Measurements from ENCODE around the gene EZH2.

Gene EZH2

DNA sequence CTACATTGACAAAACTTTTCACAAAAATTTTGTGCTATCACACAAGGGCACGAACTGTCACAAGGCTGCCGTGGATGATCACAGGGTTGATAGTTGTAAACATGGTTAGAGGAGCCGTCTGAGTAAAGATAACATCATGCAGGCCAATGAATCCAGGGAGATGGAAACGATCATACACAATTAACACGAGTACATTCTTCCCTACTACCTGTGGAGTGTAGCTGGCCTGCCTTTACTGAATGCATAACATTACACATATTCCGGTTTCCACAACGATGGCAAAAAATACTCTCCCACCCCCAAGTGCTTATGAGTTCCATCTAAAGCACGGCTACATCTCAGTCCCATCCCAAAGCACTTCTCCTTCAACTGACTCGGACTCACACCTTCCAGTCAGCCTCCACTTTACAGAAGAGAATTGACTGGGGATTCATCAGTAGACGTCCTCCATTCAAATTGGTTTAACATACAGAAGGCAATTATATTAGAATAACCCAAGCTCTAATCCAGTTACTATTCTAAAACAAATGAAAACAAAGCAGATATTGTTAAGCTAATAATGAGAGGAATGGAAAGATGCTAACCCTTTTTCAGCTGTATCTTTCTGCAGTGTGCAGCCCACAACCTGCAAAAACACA is 69.0 kb downstream of the EZH2 start:
- DNase-seq (ENCODE audit: insufficient read length, low spot score), result no peak
- no peak for FAIRE-seq

DNA sequence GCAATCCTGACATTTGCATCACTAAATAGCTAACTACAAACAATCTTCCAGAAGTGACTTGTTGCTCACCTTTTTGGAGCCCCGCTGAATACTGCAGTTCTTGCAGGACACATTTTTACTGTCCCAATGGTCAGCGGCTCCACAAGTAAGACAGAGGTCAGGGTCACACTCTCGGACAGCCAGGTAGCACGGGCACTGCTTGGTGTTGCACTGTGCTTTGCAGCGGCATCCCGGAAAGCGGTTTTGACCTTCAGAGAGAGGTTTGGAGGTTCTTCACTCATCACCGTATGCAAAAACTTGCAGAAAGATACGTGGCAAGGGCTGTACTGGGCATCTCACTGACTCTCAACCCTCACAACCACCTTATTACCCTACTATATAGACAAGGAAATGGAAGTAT is 70.2 kb downstream of the EZH2 start:
- no peak for DNase-seq (ENCODE audit: insufficient read length, low spot score)
- no peak for FAIRE-seq

DNA sequence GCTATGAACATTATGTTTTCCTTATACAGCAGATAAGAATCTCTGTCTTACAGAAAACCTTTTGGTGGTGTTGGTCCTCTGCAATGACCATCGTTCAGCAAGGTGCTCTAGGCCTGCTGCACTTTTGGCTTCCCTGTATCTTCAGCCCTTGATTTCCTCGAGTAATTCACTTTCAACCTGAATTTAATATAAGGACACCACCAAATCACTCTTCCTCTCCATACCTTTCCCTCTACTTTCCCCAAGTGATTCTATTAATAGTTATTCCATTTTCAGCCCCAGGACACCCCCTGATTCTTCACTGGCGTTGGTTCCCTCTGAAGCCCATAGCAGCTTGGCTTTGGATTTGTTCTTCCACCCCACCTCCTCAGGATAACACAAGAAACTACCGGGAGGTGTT is 72.2 kb downstream of the EZH2 start:
- DNase-seq (ENCODE audit: insufficient read length, low spot score) (no peak), FAIRE-seq (no peak)

DNA sequence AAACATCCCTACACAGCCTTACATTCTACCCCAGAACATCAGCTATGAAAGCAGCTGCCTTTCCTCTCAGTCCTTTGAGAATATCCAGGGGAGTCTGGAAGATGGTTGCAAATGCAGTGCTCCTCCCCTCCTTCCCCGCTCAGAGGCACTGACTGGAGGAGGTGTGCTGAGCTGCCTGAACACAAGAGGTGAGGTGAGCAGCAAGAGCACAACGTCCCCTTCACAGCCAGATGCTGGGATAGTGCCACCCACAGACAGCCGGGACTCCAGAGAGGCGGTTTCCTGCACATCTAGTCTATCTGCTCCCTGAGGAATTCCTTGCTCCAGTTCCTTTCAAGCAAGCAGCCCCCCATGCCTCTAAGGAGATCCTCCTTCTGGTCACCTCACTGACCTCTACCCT is 74.2 kb downstream of the EZH2 start:
- DNase-seq (ENCODE audit: insufficient read length, low spot score), result no peak
- FAIRE-seq, result no peak

DNA sequence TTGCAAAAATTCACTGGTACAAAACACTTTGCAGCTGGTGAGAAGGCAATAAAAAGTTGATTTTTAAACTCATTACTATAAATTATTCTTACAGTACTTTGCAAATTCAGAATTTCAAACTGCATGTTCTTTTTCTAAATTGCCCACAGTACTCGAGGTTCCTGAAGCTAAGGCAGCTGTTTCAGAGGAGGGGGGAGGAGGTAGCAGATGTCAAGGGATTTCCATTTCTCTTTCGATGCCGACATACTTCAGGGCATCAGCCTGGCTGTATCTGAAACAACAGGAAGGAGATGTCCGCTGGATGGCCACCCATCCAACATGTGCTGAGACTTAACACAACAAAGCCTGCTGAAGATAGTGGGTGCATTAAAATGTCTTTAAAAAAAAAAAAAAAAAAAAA is 76.7 kb downstream of the EZH2 start:
- FAIRE-seq, result no peak
- DNase-seq (ENCODE audit: insufficient read length, low spot score), result no peak

DNA sequence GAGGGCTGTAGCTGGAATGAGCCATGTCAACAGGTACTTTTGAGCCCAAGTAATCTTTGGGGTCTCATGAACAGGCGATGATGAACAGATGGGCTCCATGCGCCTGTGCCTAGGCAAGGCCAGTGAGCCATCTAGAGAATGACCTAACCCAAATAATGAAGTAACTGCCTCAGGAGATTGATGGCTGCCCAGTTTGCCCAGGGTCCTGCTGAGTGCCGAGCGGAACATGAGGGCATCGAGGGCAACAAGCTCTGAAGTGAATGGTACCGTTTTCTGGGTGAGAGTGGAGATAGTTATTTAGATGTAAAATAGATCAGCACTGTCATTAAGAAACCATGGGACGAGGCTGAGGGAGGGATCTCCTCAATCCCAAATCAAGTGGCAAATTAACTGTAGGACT is 77.9 kb downstream of the EZH2 start:
- DNase-seq (ENCODE audit: insufficient read length, low spot score), result no peak

DNA sequence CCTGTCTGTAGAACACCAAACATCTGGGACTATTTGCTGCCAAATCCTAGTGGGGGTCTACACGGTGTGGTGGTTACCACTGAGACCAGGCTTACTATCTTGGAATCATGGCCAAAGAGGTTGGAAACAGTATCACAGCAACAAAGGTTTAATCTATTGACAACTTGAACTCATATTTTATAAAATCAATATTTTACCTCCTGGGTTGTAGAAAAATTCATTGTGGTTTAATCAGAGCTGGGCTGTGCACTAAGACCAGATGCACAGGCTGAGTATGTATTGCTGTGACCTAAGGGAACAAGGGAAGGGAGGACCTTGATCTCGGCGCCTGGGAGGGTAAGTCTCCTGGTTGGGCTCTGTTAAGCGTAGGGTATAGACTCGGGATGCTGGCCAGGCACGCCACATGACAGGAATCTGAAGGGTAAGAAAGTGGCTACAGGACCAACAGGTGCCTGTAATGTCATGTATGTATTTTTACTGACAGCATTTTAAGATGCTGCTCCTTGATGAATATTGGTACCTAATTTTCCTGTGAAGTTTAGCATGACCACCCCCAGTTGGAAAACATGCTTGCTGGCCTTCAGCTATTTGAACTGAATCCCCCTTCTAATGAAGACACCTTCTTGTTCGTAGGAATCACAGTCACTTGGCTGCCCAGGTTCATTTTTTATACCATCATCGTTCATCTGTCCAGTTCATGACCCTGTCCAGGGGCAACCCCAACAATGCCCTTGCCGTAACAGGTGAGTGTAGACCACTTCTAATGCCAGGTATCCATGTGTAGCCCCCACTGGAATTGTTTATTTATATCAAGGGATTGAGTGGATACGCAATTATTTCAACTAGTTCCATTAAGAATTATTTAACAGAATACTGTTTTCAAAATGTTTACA is 79.5 kb downstream of the EZH2 start:
- FAIRE-seq (no peak), DNase-seq (ENCODE audit: insufficient read length, low spot score) (no peak)

More for the DNA sequence above, 77.9 kb downstream of the EZH2 start:
- FAIRE-seq, result no peak

DNA sequence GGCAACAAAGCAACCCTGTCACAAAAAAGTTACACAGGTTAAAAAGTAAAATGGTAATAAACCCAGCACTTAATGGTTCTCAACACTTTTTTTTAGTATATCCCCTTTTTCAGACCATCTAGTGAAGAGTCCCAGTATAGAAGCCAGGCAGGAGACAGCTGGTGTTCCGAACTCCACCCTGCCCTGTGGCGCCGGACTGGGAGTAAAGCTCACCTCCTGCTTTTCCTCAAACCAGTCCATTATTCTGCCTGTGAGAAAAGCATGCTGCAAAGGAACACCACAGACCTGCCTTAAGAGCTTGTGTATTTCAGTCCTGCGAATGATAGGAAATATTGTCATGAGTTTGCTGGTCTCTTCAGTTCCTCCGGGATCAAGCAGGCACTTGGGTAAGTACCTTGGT is 81.0 kb downstream of the EZH2 start:
- no peak for DNase-seq (ENCODE audit: insufficient read length, low spot score)
- FAIRE-seq, result no peak

DNA sequence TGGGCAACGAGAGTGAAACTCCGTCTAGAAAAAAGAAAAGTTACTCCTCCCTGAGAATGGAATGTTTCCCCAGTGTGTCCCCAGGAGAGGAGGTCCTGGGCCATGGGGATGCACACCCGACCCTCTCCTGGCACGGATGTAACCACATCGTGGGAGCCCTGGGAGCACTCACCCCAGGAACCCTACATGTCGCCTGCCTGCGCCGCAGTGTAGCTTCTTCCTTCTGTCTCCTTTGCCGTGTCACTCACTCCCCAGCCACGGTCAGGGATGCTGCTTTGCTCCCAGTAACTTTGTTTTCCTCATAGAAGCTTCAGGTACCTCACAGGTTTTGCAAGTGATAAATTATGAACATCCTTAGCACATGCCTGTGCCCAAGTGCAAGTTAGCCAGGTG is 82.0 kb downstream of the EZH2 start:
- DNase-seq (ENCODE audit: insufficient read length, low spot score) (no peak), FAIRE-seq (no peak)

DNA sequence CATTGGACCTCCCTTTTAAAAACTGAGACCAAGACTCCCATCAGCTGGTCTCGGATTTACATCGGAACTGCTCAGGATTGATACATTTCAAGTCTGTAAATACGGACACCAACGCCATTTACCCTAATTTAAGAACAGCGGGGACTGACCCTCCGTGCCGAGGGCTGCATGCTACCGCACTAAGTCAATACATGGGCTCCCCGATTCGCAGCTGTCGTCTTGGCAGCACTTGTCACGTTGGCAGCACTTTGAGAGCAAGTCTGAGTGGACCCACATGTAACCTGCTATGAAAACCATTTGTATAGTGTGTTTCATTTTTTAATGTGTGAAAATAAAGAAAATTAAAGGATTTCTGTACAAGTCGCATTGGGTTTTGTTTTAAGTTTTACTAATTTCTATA is 83.4 kb downstream of the EZH2 start:
- FAIRE-seq, result no peak
- DNase-seq (ENCODE audit: insufficient read length, low spot score), result no peak

DNA sequence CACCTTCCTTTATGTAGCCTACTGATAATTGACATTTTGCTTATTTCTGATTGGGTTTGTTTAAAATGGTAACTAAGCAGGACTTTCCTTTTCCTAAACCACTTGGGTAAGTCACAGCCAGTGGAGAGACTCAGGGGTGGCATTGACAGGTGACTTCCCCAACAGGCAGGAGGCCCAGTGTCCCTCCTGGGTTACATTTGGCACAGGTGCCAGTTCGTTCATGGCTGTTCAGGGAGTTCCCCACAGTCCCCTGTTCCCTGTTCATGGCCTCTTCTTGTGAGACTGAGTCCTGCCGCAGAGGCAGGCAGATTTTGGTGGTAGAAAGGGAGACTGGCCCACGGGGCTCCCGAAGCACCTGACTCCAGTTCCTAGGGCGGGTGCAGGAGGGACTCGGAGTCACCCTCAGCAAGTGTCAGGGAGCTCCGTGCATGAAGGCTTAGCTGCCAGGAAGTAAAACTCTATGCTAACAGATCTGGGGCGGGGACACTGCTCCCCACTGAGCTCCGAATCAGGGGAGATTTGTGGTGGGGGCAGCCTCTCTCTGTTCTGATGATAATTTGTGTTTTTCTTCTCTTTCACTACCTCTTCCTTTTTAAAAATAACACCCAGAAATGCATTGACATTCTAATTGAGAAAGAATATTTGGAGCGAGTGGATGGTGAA is 84.1 kb downstream of the EZH2 start:
- FAIRE-seq (no peak), DNase-seq (ENCODE audit: insufficient read length, low spot score) (no peak)

DNA sequence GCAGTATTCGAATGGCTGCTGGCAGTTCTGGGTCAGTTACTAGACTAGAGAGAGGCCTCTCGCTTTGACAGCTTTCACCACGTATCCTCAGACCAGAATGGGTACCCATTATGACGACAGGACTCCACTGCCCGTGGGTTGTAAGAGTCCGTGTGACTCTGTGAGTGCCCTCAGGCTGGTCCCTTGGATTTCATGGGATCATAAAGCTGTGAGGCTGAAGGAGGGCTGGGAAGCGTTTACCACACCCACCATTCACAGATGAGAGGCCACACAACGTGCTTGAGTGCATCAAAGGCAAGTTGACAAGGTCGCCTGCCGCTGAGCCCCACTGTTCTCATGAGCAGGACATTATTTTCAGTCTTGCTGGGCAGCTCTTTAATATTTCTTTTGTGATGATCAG is 87.2 kb downstream of the EZH2 start:
- FAIRE-seq, result no peak

DNA sequence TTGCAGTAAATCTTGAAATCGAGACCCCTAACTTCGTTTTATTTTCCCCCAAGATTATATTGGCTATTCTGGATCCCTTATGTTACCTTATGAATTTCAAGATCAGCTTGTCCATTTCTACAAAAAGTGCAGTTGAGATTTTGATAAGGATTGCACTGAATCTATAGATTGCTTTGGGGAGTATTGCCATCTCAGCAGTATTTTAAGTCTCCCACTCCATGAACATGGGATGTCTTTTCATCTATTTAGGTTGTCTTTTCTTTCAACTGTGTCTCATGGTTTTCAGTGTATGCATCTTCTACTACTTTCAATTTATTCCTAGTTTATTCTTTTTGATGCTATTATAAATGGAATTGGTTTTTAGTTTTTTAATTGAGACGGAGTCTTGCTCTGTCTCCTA is 89.6 kb downstream of the EZH2 start:
- DNase-seq (ENCODE audit: insufficient read length, low spot score) (no peak), FAIRE-seq (no peak)

More for the DNA sequence above, 87.2 kb downstream of the EZH2 start:
- DNase-seq (ENCODE audit: insufficient read length, low spot score), result no peak

DNA sequence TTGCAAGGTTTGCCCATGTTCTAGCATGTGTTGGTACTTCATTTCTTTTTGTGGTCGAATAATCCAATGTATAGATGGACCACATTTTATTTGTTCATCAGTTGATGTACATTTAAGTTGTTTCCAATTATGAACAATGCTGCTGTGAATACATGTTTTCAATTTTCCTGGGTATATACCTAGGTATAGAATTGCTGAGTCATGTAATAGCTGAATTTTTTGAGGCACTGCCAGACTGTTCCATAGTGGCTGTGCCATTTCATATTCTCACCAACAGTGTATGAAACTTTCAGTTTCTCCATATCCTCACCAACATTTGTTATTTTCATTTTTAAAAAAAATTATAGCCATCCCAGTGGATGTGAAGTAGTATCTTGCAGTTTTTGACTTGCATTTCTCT is 90.5 kb downstream of the EZH2 start:
- FAIRE-seq (no peak), DNase-seq (ENCODE audit: insufficient read length, low spot score) (no peak)

DNA sequence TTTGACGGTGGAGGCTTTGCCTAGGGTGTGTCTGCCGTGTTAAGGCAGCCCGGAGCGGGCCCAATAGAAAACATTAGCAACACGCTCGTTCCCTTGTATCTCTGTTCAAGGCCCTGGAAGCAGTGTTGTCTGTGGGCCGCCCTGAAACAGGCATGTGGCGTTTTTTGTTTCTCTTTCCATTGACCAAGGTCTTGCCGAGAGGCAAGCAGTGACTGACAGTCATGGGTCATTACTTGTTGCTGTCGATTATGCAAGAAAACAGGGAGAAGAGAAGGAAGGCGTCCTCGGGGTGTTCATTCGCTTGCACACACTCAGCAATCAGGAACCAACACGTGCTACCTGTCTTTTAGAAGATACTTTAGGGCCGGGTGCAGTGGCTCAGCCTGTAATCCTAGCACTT is 92.5 kb downstream of the EZH2 start:
- no peak for FAIRE-seq

DNA sequence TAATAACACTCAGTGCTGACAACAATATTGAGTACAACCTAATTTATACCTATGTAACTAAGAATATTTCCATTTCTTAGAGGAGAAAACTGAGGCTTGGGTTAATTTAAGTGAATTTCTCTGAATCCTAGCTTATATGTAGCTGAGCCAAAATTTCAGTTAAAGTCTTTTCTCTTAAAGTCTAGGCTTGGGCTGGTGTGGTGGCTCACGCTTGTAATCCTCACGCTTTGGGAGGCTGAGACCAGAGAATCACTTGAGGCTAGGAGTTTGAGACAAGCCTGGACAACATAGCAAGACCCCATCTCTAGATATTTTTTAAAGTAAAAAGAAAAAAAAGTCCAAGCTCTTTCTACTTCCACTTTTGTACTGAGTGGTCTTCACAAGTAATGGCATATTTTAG is 93.2 kb downstream of the EZH2 start:
- FAIRE-seq, result no peak
- DNase-seq (ENCODE audit: insufficient read length, low spot score), result no peak

More for the DNA sequence above, 92.5 kb downstream of the EZH2 start:
- DNase-seq (ENCODE audit: insufficient read length, low spot score), result no peak

DNA sequence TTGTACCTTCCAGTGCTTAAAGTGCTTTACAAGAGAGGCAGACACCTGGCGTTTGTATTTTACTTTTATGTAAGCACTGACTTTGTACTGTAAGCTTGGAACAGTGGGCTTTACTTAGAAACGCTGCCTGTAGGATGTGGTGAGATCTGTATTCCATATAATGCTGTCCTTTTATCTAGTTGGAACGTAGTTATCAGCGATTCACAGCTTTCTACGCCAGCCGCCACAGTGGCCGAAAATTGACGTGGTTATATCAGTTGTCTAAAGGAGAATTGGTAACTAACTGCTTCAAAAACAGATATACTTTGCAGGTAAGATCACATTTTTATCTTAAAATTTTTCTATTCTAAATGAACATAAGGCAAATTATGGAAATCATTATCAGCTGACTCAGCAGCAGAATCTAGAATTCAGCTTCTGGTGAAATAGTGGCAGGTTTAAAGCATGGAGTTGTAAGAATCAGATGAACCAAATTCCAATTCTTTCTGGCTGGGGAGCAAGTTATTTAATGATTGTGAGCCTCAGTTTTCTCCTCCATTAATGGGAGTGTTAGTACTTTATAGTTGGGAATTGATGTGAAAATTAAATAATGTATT is 93.9 kb downstream of the EZH2 start:
- FAIRE-seq (no peak), DNase-seq (ENCODE audit: insufficient read length, low spot score) (no peak)

DNA sequence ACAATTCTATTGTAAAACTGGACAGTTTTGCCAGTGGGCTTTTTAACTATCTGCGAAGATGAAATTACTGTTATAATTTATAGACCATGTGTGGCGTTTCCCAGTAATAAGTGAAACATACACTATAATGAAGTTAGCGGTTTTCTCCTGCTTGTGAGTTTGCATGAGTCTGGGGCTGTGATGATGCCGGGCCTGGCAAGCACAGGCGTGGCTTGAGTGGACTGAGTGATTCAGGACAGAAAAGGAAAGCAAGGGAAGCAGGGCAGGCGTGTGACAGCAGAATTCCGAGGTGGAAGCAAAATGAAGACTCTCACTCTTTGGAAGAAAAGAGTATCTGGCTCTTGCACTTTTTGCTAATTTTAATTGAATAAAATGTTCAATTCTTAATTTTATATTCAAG is 94.9 kb downstream of the EZH2 start:
- FAIRE-seq, result no peak
- no peak for DNase-seq (ENCODE audit: insufficient read length, low spot score)

DNA sequence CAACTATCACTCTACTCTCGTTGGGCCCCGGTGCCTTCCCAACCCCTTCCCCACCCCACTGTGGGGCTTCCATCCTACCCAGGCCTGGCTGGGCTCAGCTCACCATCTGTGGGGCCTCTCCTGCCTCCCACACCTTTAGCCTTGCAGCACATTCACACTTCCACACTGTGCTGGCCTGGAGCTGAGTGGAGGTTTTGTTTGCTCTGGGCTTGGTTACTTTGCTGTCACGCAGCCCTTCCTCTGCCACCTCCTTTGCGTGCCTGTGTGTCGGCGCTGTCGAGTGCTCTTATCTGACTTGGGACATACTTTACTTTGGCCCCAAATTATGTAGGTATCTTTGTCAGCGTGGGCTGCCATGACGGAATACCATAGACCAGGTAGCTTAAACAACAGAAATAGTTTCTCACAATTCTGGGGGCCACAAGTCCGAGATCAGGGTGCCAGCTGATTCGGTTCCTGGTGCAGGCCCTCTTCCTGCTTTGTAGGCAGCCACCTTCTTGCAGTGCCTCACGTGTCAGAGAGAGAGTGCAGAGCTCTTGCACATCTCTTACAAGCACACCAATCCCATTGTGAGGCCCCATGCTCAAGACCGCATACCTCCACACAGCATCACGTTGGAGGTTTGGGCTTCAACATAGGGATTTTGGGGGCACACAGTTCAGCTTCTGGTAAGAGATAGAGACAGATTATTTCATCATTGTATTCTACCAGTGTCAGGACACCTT is 96.4 kb downstream of the EZH2 start:
- DNase-seq (ENCODE audit: insufficient read length, low spot score), result no peak
- FAIRE-seq, result no peak

DNA sequence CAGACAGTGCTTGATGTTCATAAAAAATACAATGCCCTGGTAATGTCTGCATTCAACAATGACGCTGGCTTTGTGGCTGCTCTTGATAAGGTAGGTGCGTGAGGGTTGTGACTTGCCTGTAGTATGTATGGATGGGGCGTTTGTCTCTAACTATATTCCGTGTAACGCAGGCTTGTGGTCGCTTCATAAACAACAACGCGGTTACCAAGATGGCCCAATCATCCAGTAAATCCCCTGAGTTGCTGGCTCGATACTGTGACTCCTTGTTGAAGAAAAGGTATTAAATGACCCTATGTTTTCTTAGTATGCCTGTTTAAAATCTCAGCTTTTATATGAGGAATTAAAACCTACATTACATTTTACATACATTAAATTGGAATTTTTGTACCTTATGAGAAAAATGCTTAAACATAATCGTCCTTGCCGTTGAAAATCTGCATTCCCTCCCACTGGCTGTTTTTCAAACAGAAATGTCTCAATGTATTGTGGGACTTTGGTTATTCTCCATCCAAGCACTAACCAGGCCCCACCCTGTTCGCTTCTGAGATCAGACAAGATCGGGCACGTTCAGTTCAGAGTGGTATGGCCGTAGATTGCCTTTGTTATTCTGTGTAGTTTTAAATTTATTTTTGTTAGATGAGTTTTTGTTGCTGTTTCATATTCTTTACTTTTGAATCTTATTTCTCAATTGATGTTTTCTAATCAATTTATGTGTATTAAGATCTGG is 100.1 kb downstream of the EZH2 start:
- no peak for FAIRE-seq
- no peak for DNase-seq (ENCODE audit: insufficient read length, low spot score)
